SK-N-MC (cell line): ENCODE results near the gene MACROD2.

Source experiments
- EZH2 ChIP-seq: fragments of 200-600 bp; sonication (generic); IDR thresholded peaks from one replicate; pipeline ENCODE4 v1.6.1; 2017; ENCODE audit warnings: antibody characterized with exemption
- FOXP2 ChIP-seq: optimal IDR thresholded peaks from 2 replicates; pipeline ENCODE3; 2011; ENCODE audit warnings: mild to moderate bottlenecking, moderate library complexity; ENCODE audit not compliant: insufficient read depth; ENCODE audit errors: extremely low read length, control extremely low read depth
- POLR2AphosphoS5 ChIP-seq: IDR thresholded peaks from 2 replicates; pipeline ENCODE4 v1.6.1; 2012; ENCODE audit warnings: mild to moderate bottlenecking, low read depth, low read length, borderline replicate concordance

- TF ChIP-seq EZH2, result no peak
- no peak for TF ChIP-seq POLR2AphosphoS5
- no peak for TF ChIP-seq FOXP2
Observed at GRCh38 chr20:14790190-14790589, 794.9 kb downstream of the MACROD2 start.
